ENCODE data around the gene SFTPD.

The SFTPD gene

GRCh38 chr10:79979976-79980687 is 31.2 kb upstream of the SFTPD start:
- no peak for TF ChIP-seq CTCF (IDR thresholded peaks at IDR 0.05; ENCODE audit: low read depth, low read length)
- TF ChIP-seq EZH2phosphoT487 (IDR thresholded peaks at IDR 0.05; ENCODE audit: low read depth), result no peak
- H3K9ac ChIP-seq (ENCODE audit: low read length), result no peak overlapping the region
- H3K4me1 ChIP-seq (ENCODE audit: low read length), result peaks cover 7% of the 10 kb centered on the region
- H2AFZ ChIP-seq (ENCODE audit: low read depth, low read length), result no peak overlapping the region
- H3K79me2 ChIP-seq (ENCODE audit: low read length), result no peaks in the 10 kb centered on the region
- no peaks in the 10 kb centered on the region for H3K36me3 ChIP-seq (replicated peaks; ENCODE audit: low read depth, low read length)
- H4K20me1 ChIP-seq (ENCODE audit: insufficient read depth, low read length), result no peaks in the 10 kb centered on the region
- no peaks in the 10 kb centered on the region for H3K9me3 ChIP-seq (ENCODE audit: insufficient read depth, low read length)
- H3K27ac ChIP-seq (ENCODE audit: low read length), result no peak overlapping the region
- H3K4me2 ChIP-seq (ENCODE audit: low read length), result no peak overlapping the region
- H3K27me3 ChIP-seq (ENCODE audit: low read depth, low read length), result no peaks in the 10 kb centered on the region
- H3K4me3 ChIP-seq (ENCODE audit: low read length), result no peak overlapping the region

DNA sequence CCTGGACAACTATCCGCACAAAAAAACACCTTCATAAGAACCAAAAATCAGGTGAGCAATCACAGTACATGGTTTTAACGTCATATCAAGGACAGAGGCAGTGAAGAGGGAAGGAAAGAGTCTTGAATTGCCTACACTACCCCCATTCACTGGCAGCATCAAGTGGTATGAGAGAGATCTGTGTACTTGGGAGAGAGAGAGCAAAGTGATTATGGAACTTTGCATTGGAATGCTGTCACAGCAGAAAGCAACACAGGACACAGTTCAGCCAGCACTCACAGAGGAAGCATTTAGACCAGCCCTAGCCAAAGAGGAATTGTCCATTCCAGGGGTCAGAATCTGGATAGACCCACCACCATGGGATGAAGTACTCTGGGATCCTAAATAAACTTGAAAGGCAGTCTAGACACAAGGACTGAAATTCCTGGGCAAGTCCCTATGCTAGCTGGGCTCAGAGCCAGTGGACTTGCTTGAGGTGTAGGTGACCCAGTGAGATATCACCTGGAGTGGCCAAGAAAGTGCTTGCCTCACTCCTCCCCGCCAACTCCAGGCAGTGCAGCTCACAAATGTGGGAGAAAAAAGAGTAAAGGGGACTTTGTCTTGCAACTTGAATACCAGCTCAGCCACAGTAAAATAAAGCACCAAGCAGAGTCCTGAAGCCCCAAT is 30.5 kb upstream of the SFTPD start:
- no peaks in the 10 kb centered on the region for H3K36me3 ChIP-seq (replicated peaks; ENCODE audit: low read depth, low read length)
- no peak overlapping the region for H3K9ac ChIP-seq (ENCODE audit: low read length)
- H3K27ac ChIP-seq (ENCODE audit: low read length), result no peak overlapping the region
- no peaks in the 10 kb centered on the region for H4K20me1 ChIP-seq (ENCODE audit: insufficient read depth, low read length)
- TF ChIP-seq CTCF (IDR thresholded peaks at IDR 0.05; ENCODE audit: low read depth, low read length) (no peak), EZH2phosphoT487 (IDR thresholded peaks at IDR 0.05; ENCODE audit: low read depth) (no peak)
- no peaks in the 10 kb centered on the region for H3K27me3 ChIP-seq (ENCODE audit: low read depth, low read length)
- H3K4me1 ChIP-seq (ENCODE audit: low read length), result peaks cover under 1% of the 10 kb centered on the region
- no peak overlapping the region for H3K4me2 ChIP-seq (ENCODE audit: low read length)
- no peaks in the 10 kb centered on the region for H3K9me3 ChIP-seq (ENCODE audit: insufficient read depth, low read length)
- H2AFZ ChIP-seq (ENCODE audit: low read depth, low read length), result no peak overlapping the region
- H3K4me3 ChIP-seq (ENCODE audit: low read length), result no peak overlapping the region
- no peaks in the 10 kb centered on the region for H3K79me2 ChIP-seq (ENCODE audit: low read length)

DNA sequence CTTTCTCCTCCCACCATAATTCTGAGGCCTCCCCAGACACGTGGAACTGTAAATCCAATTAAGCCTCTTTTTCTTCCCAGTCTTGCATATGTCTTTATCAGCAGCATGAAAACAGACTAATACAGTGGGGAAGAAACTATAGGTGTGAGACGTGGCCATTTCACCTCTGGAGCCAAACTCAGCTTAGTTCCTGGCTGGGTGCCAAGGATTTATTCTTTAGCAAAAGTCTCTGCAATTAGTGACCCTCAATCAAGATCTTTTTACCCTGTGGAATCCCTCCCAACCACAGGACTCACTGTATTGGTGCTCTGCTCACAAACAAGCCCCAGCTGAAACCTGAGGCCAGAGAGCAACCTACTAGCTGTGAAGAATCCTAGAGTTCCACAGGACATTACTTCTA is 28.1 kb upstream of the SFTPD start:
- Histone ChIP-seq H3K4me2 (ENCODE audit: low read length) (no peak overlapping the region), H3K4me3 (ENCODE audit: low read length) (no peak overlapping the region), H4K20me1 (ENCODE audit: insufficient read depth, low read length) (no peaks in the 10 kb centered on the region), H3K79me2 (ENCODE audit: low read length) (no peaks in the 10 kb centered on the region), H3K4me1 (ENCODE audit: low read length) (no peaks in the 10 kb centered on the region), H3K9ac (ENCODE audit: low read length) (no peak overlapping the region), H3K9me3 (ENCODE audit: insufficient read depth, low read length) (no peaks in the 10 kb centered on the region), H3K27ac (ENCODE audit: low read length) (no peak overlapping the region), H3K27me3 (ENCODE audit: low read depth, low read length) (no peaks in the 10 kb centered on the region), H2AFZ (ENCODE audit: low read depth, low read length) (no peak overlapping the region), H3K36me3 (replicated peaks; ENCODE audit: low read depth, low read length) (no peaks in the 10 kb centered on the region)
- no peak for TF ChIP-seq EZH2phosphoT487 (IDR thresholded peaks at IDR 0.05; ENCODE audit: low read depth)
- no peak for TF ChIP-seq CTCF (IDR thresholded peaks at IDR 0.05; ENCODE audit: low read depth, low read length)

- H3K9ac ChIP-seq (ENCODE audit: low read length), result no peak overlapping the region
- H3K4me2 ChIP-seq (ENCODE audit: low read length), result no peak overlapping the region
- H3K4me3 ChIP-seq (ENCODE audit: low read length), result no peak overlapping the region
- no peaks in the 10 kb centered on the region for H3K79me2 ChIP-seq (ENCODE audit: low read length)
- H2AFZ ChIP-seq (ENCODE audit: low read depth, low read length), result no peak overlapping the region
- no peak overlapping the region for H3K27ac ChIP-seq (ENCODE audit: low read length)
- no peaks in the 10 kb centered on the region for H3K4me1 ChIP-seq (ENCODE audit: low read length)
- TF ChIP-seq CTCF (IDR thresholded peaks at IDR 0.05; ENCODE audit: low read depth, low read length) (no peak), EZH2phosphoT487 (IDR thresholded peaks at IDR 0.05; ENCODE audit: low read depth) (no peak)
- H3K27me3 ChIP-seq (ENCODE audit: low read depth, low read length), result no peaks in the 10 kb centered on the region
- H3K36me3 ChIP-seq (replicated peaks; ENCODE audit: low read depth, low read length), result no peaks in the 10 kb centered on the region
- H3K9me3 ChIP-seq (ENCODE audit: insufficient read depth, low read length), result no peaks in the 10 kb centered on the region
- no peaks in the 10 kb centered on the region for H4K20me1 ChIP-seq (ENCODE audit: insufficient read depth, low read length)
Measured at GRCh38 chr10:79970062-79970461, 21.2 kb upstream of the SFTPD start.
